Measurements from ENCODE around the gene FBXO39.
A peak's percentile ranks its signal among the peaks of the same experiment; 100 is the strongest.
"Not testable (repeated sequence)": the region's sequence is repeated elsewhere in the genome, so short reads cannot be mapped to it uniquely, and the experiment has no call there.

FBXO39 gene

GRCh38 chr17:6775871-6776405 is at the start of gene FBXO39:
TSS of gene FBXO39 (plus strand) at chr17:6776215. CDS start at chr17:6779869, 3,654 bp downstream.
- no peak for DNase-seq (ENCODE audit: low read depth, low spot score)

GRCh38 chr17:6729531-6729930 is 46.5 kb upstream of the FBXO39 start:
- DNase-seq (ENCODE audit: low read depth, low spot score) = no peak

GRCh38 chr17:6746665-6747064 is 29.4 kb upstream of the FBXO39 start:
- DNase-seq (ENCODE audit: low read depth, low spot score) = not testable (repeated sequence)

- no peak for DNase-seq (ENCODE audit: low read depth, low spot score)
These were observed 27.4 kb upstream of the FBXO39 start for GRCh38 chr17:6748617-6749016.

- no peak for DNase-seq (ENCODE audit: low read depth, low spot score)
These were observed 26.5 kb upstream of the FBXO39 start for GRCh38 chr17:6749519-6749918.

GRCh38 chr17:6752068-6752909 is 23.7 kb upstream of the FBXO39 start:
- peak; percentile 57 for DNase-seq (ENCODE audit: low read depth, low spot score)

- no peak for DNase-seq (ENCODE audit: low read depth, low spot score)
These were observed 23.0 kb upstream of the FBXO39 start for GRCh38 chr17:6753006-6753445.

GRCh38 chr17:6753546-6753945 is 22.5 kb upstream of the FBXO39 start:
- DNase-seq (ENCODE audit: low read depth, low spot score) = no peak

GRCh38 chr17:6755281-6755680 is 20.7 kb upstream of the FBXO39 start:
- DNase-seq (ENCODE audit: low read depth, low spot score) = no peak

- DNase-seq (ENCODE audit: low read depth, low spot score) = no peak
These were observed 20.3 kb upstream of the FBXO39 start, which contains the start of gene XAF1 for GRCh38 chr17:6755731-6756184. TSS of gene XAF1 (plus strand) at chr17:6756046. CDS start at chr17:6756079, 33 bp downstream.

- no peak for DNase-seq (ENCODE audit: low read depth, low spot score)
These were observed 19.5 kb upstream of the FBXO39 start for GRCh38 chr17:6756425-6757031.

GRCh38 chr17:6757747-6758146 is 18.3 kb upstream of the FBXO39 start:
- DNase-seq (ENCODE audit: low read depth, low spot score) = no peak

- no peak for DNase-seq (ENCODE audit: low read depth, low spot score)
These were observed 14.2 kb upstream of the FBXO39 start for GRCh38 chr17:6761779-6762178.

- no peak for DNase-seq (ENCODE audit: low read depth, low spot score)
These were observed 7.6 kb upstream of the FBXO39 start for GRCh38 chr17:6768447-6768846.

- no peak for DNase-seq (ENCODE audit: low read depth, low spot score)
These were observed 4.0 kb upstream of the FBXO39 start for GRCh38 chr17:6772016-6772415.

- DNase-seq (ENCODE audit: low read depth, low spot score) = not testable (repeated sequence)
These were observed 1.1 kb upstream of the FBXO39 start for GRCh38 chr17:6774906-6775305.

- DNase-seq (ENCODE audit: low read depth, low spot score) = no peak
These were observed 3.4 kb downstream of the FBXO39 start for GRCh38 chr17:6779411-6779810.

GRCh38 chr17:6780001-6780400 is 4.0 kb downstream of the FBXO39 start:
- no peak for DNase-seq (ENCODE audit: low read depth, low spot score)

- no peak for DNase-seq (ENCODE audit: low read depth, low spot score)
These were observed 4.9 kb downstream of the FBXO39 start for GRCh38 chr17:6780886-6781285.

- DNase-seq (ENCODE audit: low read depth, low spot score) = no peak
These were observed 6.2 kb downstream of the FBXO39 start for GRCh38 chr17:6782244-6782643.

- DNase-seq (ENCODE audit: low read depth, low spot score) = no peak
These were observed 10.6 kb downstream of the FBXO39 start for GRCh38 chr17:6786618-6787017.

- DNase-seq (ENCODE audit: low read depth, low spot score) = no peak
These were observed 11.2 kb downstream of the FBXO39 start for GRCh38 chr17:6787081-6787693.

Data from smooth muscle cell of the brain vasculature (primary cell).